T-helper 17 cell (primary cell): ENCODE results near the gene KCNG2. TPM values are rescaled to one million over a fixed set of nuclear protein-coding genes. Genes with fewer than 3 reads are reported as not detected.

Source experiments
- ATAC-seq: fragments of 150-1000 bp; cut with Tn5 transposase; 2 replicates; pipeline ENCODE4 v1.10.0; 2021; ENCODE audit warnings: mild to moderate bottlenecking, moderate library complexity
- DNase-seq, 3 donors: peaks; one replicate each; pipeline versions ENCODE4 v3.0.0 to v3.0.0-alpha.2; 2020 to 2021
- H3K9me3 ChIP-seq: one replicate; pipeline ENCODE4 v1.7.0; 2013; ENCODE audit warnings: low read length, mild to moderate bottlenecking; ENCODE audit not compliant: control insufficient read depth, poor library complexity, severe bottlenecking
- H3K27ac Mint-ChIP-seq: one replicate; pipeline ENCODE4 v1.8.0; 2022; ENCODE audit warnings: mild to moderate bottlenecking, moderate library complexity, mixed read lengths
- H3K27me3 Mint-ChIP-seq: one replicate; pipeline ENCODE4 v1.8.0; 2022; ENCODE audit warnings: mixed read lengths
- H3K36me3 Mint-ChIP-seq: one replicate; pipeline ENCODE4 v1.8.0; 2022; ENCODE audit warnings: low read depth, mixed read lengths
- H3K4me1 Mint-ChIP-seq: one replicate; pipeline ENCODE4 v1.8.0; 2022; ENCODE audit warnings: mild to moderate bottlenecking, mixed read lengths
- H3K4me3 Mint-ChIP-seq: one replicate; pipeline ENCODE4 v1.8.0; 2022; ENCODE audit warnings: mild to moderate bottlenecking, moderate library complexity, mixed read lengths
- total RNA-seq, 4 donors: library from RNA in 2 of 4; stranded (reverse) in 2 of 4; gene quantifications; one replicate each; pipeline ENCODE4 v1.2.3 and lab custom pipeline; 2022 to 2026

Gene KCNG2
- total RNA-seq, 2 donors from 2014 or later: not detected

- Mint-ChIP-seq H3K4me3 (no peak overlapping the region), H3K36me3 (peaks cover 3% of the 10 kb centered on the region), H3K27ac (no peak overlapping the region), H3K27me3 (no peaks in the 10 kb centered on the region), H3K4me1 (peaks cover 33% of the 10 kb centered on the region)
- no peaks in the 10 kb centered on the region for H3K9me3 ChIP-seq
- no peak for ATAC-seq
- no peak for DNase-seq
Measured at GRCh38 chr18:79943608-79944125, 145.9 kb downstream of the KCNG2 start.

GRCh38 chr18:79944126-79944731, 146.5 kb downstream of the KCNG2 start:
- H3K9me3 ChIP-seq: no peaks in the 10 kb centered on the region
- DNase-seq: no peak
- Mint-ChIP-seq H3K27me3 (no peaks in the 10 kb centered on the region), H3K36me3 (peaks cover 3% of the 10 kb centered on the region), H3K4me1 (peaks cover 37% of the 10 kb centered on the region), H3K4me3 (no peak overlapping the region), H3K27ac (peak overlapping the region; percentile 72)
- ATAC-seq: peak; percentile 78

- Mint-ChIP-seq H3K27me3 (no peaks in the 10 kb centered on the region), H3K27ac (peak overlapping the region; percentile 72), H3K4me1 (peaks cover 36% of the 10 kb centered on the region), H3K4me3 (no peak overlapping the region), H3K36me3 (peaks cover 3% of the 10 kb centered on the region)
- ATAC-seq: peak; percentile 30
- no peaks in the 10 kb centered on the region for H3K9me3 ChIP-seq
- no peak for DNase-seq
Measured at GRCh38 chr18:79944746-79945117, 147.0 kb downstream of the KCNG2 start.

GRCh38 chr18:79945118-79946042, 147.6 kb downstream of the KCNG2 start:
- H3K4me3 Mint-ChIP-seq: no peak overlapping the region
- no peaks in the 10 kb centered on the region for H3K9me3 ChIP-seq
- H3K36me3 Mint-ChIP-seq: peaks cover 3% of the 10 kb centered on the region
- peak overlapping the region; percentile 72 for H3K27ac Mint-ChIP-seq
- H3K4me1 Mint-ChIP-seq: peaks cover 39% of the 10 kb centered on the region
- no peaks in the 10 kb centered on the region for H3K27me3 Mint-ChIP-seq
- DNase-seq (no peak), ATAC-seq (no peak)

GRCh38 chr18:79947054-79947755, 149.5 kb downstream of the KCNG2 start:
- DNase-seq (no peak), ATAC-seq (no peak)
- Mint-ChIP-seq H3K27ac (no peak overlapping the region), H3K4me1 (peaks cover 36% of the 10 kb centered on the region), H3K27me3 (no peaks in the 10 kb centered on the region), H3K4me3 (peak overlapping the region; percentile 7), H3K36me3 (peaks cover 2% of the 10 kb centered on the region)
- H3K9me3 ChIP-seq: no peaks in the 10 kb centered on the region

GRCh38 chr18:79947881-79948610, 150.3 kb downstream of the KCNG2 start:
- Mint-ChIP-seq H3K4me1 (peaks cover 34% of the 10 kb centered on the region), H3K36me3 (no peaks in the 10 kb centered on the region), H3K4me3 (no peak overlapping the region), H3K27ac (peak overlapping the region; percentile 43), H3K27me3 (no peaks in the 10 kb centered on the region)
- DNase-seq: no peak
- H3K9me3 ChIP-seq: no peaks in the 10 kb centered on the region
- no peak for ATAC-seq

- DNase-seq: no peak
- Mint-ChIP-seq H3K27ac (peak overlapping the region; percentile 43), H3K27me3 (no peaks in the 10 kb centered on the region), H3K4me3 (peak overlapping the region; percentile 4), H3K36me3 (no peaks in the 10 kb centered on the region), H3K4me1 (peaks cover 34% of the 10 kb centered on the region)
- no peak for ATAC-seq
- H3K9me3 ChIP-seq: no peaks in the 10 kb centered on the region
Measured at GRCh38 chr18:79948719-79949411, 151.1 kb downstream of the KCNG2 start.

Other genes starting within 250 kb of the KCNG2 start
- 10 to 100 TPM; 61.0 to 65.1 TPM for gene CTDP1, start 118.1 kb upstream of the KCNG2 start, total RNA-seq
- 10 to 100 TPM; 43.6 to 56.9 TPM for gene SLC66A2, start 153.7 kb downstream of the KCNG2 start, total RNA-seq
- gene HSBP1L1, start 166.7 kb downstream of the KCNG2 start, total RNA-seq: 10 to 100 TPM; 17.9 to 21.5 TPM
- gene TXNL4A, start 190.6 kb downstream of the KCNG2 start, total RNA-seq: 10 to 100 TPM; 75.2 to 77.2 TPM
- gene RBFA, start 236.5 kb downstream of the KCNG2 start, total RNA-seq: 10 to 100 TPM; 15.0 to 16.1 TPM